CD4-positive, alpha-beta T cell treated with Interleukin-17A for 4 hours (primary cell): ENCODE data around the gene SMAD2.
"Not testable (repeated sequence)": the region's sequence is repeated elsewhere in the genome, so short reads cannot be mapped to it uniquely, and the experiment has no call there.

Experiments
- DNase-seq: peaks from one replicate; pipeline ENCODE4 v3.0.0-alpha.2; 2020; ENCODE audit warnings: mixed read lengths

SMAD2 gene

GRCh38 chr18:47788621-47789020, 141.8 kb downstream of the SMAD2 start:
- no peak for DNase-seq

GRCh38 chr18:47781561-47781960, 148.9 kb downstream of the SMAD2 start:
- DNase-seq = no peak

GRCh38 chr18:47780011-47780725, 150.3 kb downstream of the SMAD2 start:
- no peak for DNase-seq

- no peak for DNase-seq
Measured at GRCh38 chr18:47779381-47779780, 151.1 kb downstream of the SMAD2 start.

- DNase-seq = no peak
Measured at GRCh38 chr18:47777626-47778025, 152.8 kb downstream of the SMAD2 start.

GRCh38 chr18:47775961-47776360, 154.5 kb downstream of the SMAD2 start:
- DNase-seq = no peak

GRCh38 chr18:47773931-47774330, 156.5 kb downstream of the SMAD2 start:
- DNase-seq = no peak

GRCh38 chr18:47772374-47773248, 157.8 kb downstream of the SMAD2 start:
- peak; percentile 67 for DNase-seq

GRCh38 chr18:47771922-47772321, 158.5 kb downstream of the SMAD2 start:
- DNase-seq = no peak

- no peak for DNase-seq
Measured at GRCh38 chr18:47767699-47768098, 162.8 kb downstream of the SMAD2 start.

- DNase-seq = not testable (repeated sequence)
Measured at GRCh38 chr18:47767198-47767597, 163.3 kb downstream of the SMAD2 start.
